GM19468 (cell line): ENCODE measurements around the gene DOCK8.

Experiments used
- ATAC-seq: cut with Tn5 transposase; IDR thresholded peaks from one replicate; pipeline ENCODE4 v1.9.1; 2021; ENCODE audit warnings: mild to moderate bottlenecking, moderate library complexity, moderate number of reproducible peaks; ENCODE audit not compliant: unreplicated experiment; ENCODE audit errors: extremely low read depth

The DOCK8 gene

GRCh38 chr9:304106-304505 is 89.4 kb downstream of the DOCK8 start:
- no peak for ATAC-seq

- no peak for ATAC-seq
Observed at GRCh38 chr9:304519-305185, 90.0 kb downstream of the DOCK8 start.

- no peak for ATAC-seq
Observed at GRCh38 chr9:306907-307306, 92.2 kb downstream of the DOCK8 start.

GRCh38 chr9:311841-312240 is 97.2 kb downstream of the DOCK8 start:
- no peak for ATAC-seq

- no peak for ATAC-seq
Observed at GRCh38 chr9:312596-313320, 98.1 kb downstream of the DOCK8 start.

- no peak for ATAC-seq
Observed at GRCh38 chr9:316382-316965, 101.8 kb downstream of the DOCK8 start.

GRCh38 chr9:318646-319045 is 104.0 kb downstream of the DOCK8 start:
- no peak for ATAC-seq

- no peak for ATAC-seq
Observed at GRCh38 chr9:324971-325370, 110.3 kb downstream of the DOCK8 start.

GRCh38 chr9:326667-327066 is 112.0 kb downstream of the DOCK8 start:
- no peak for ATAC-seq

- no peak for ATAC-seq
Observed at GRCh38 chr9:328453-328852, 113.8 kb downstream of the DOCK8 start.

GRCh38 chr9:331197-331596 is 116.5 kb downstream of the DOCK8 start:
- ATAC-seq, result no peak

- no peak for ATAC-seq
Observed at GRCh38 chr9:335373-335772, 120.7 kb downstream of the DOCK8 start.

- no peak for ATAC-seq
Observed at GRCh38 chr9:336039-336438, 121.4 kb downstream of the DOCK8 start.

GRCh38 chr9:338602-339001 is 123.9 kb downstream of the DOCK8 start:
- ATAC-seq, result no peak

GRCh38 chr9:341634-342421 is 127.2 kb downstream of the DOCK8 start:
- ATAC-seq, result no peak

- ATAC-seq, result no peak
Observed at GRCh38 chr9:343773-344172, 129.1 kb downstream of the DOCK8 start.

- ATAC-seq, result no peak
Observed at GRCh38 chr9:346111-346571, 131.5 kb downstream of the DOCK8 start.

GRCh38 chr9:347667-348292 is 133.1 kb downstream of the DOCK8 start:
- no peak for ATAC-seq

GRCh38 chr9:350384-350783 is 135.7 kb downstream of the DOCK8 start:
- ATAC-seq, result no peak

GRCh38 chr9:351916-352315 is 137.3 kb downstream of the DOCK8 start:
- no peak for ATAC-seq
